Stomach (tissue), 4 donors: Measurements from ENCODE around the gene ZSWIM5.

ENCODE experiments used
- EP300 ChIP-seq: sonication (generic); formaldehyde crosslinking; IDR thresholded peaks from one replicate; pipeline ENCODE4 v1.6.1; 2017; ENCODE audit warnings: antibody characterized with exemption
- POLR2A ChIP-seq, 4 donors: fragments of 450-650 bp; IDR thresholded peaks; one replicate each; pipeline ENCODE4 v1.6.1; 2016; ENCODE audit warnings: antibody characterized with exemption in 4 of 4, control low read depth in 2 of 4, mild to moderate bottlenecking in 1 of 4, moderate library complexity in 1 of 4
- POLR2AphosphoS5 ChIP-seq, 3 donors: sonication (generic); formaldehyde crosslinking; IDR thresholded peaks; one replicate each; pipeline ENCODE4 v1.6.1; 2016; ENCODE audit warnings: antibody characterized with exemption in 3 of 3
- TF ChIP-seq, protein P1 (sequence below), 7 experiments: fragments of 450-650 bp in 4 of 7; fragments of 200-600 bp in 3 of 7; sonication (generic) in 3 of 7; IDR thresholded peaks; one replicate each; pipeline ENCODE4 v1.5.1; 2016 to 2019; ENCODE audit warnings: antibody characterized with exemption in 7 of 7, control low read depth in 2 of 7, mild to moderate bottlenecking in 1 of 7

DNA sequence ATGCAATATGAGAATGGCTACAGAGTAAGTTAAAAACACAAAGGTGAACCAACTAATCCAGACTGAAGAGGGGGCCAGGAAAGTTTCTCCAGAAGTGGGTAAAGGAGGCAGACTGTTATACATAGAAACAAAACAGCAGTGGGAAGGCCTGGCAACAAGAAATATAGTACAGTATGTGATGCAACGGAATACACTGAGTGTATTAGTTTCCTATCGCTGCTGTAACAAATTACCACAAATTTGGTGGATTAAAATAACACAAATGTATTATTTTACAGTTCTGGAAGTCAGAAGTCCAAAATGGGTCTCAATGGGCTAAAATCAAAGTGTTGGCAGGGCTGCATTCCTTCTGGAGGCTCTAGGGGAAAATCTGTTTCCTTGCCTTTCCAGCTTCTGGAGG, 95.2 kb downstream of the ZSWIM5 start:
- TF ChIP-seq POLR2A (IDR thresholded peaks at IDR 0.05) (no peak), POLR2AphosphoS5 (IDR thresholded peaks at IDR 0.05) (no peak), EP300 (no peak)
- TF ChIP-seq, protein P1, sequence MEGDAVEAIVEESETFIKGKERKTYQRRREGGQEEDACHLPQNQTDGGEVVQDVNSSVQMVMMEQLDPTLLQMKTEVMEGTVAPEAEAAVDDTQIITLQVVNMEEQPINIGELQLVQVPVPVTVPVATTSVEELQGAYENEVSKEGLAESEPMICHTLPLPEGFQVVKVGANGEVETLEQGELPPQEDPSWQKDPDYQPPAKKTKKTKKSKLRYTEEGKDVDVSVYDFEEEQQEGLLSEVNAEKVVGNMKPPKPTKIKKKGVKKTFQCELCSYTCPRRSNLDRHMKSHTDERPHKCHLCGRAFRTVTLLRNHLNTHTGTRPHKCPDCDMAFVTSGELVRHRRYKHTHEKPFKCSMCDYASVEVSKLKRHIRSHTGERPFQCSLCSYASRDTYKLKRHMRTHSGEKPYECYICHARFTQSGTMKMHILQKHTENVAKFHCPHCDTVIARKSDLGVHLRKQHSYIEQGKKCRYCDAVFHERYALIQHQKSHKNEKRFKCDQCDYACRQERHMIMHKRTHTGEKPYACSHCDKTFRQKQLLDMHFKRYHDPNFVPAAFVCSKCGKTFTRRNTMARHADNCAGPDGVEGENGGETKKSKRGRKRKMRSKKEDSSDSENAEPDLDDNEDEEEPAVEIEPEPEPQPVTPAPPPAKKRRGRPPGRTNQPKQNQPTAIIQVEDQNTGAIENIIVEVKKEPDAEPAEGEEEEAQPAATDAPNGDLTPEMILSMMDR (IDR thresholded peaks at IDR 0.05) = no peak
